ENCODE data around the gene TMEM169. TPM values are rescaled to one million over a fixed set of nuclear protein-coding genes. Genes with fewer than 3 reads are reported as not detected.

TMEM169 gene
- total and polyA plus RNA-seq, 2 donors (not counting 1 experiment from before 2014, with no cell fraction given), result 0.28 to 0.84 TPM

- Mint-ChIP-seq H3K4me3 (no peak overlapping the region), H3K4me1 (peaks cover 8% of the 10 kb centered on the region), H3K27ac (no peak overlapping the region), H3K27me3 (no peaks in the 10 kb centered on the region), H3K9me3 (ENCODE audit: insufficient read depth) (no peaks in the 10 kb centered on the region)
- Histone ChIP-seq H3K9me3 (ENCODE audit: control extremely low read depth in 1 of 3, control insufficient read depth in 2 of 3, insufficient read depth in 1 of 3, low read length in 2 of 3) (no peaks in the 10 kb centered on the region), H3K79me2 (ENCODE audit: control insufficient read depth, insufficient read depth, low read length) (no peaks in the 10 kb centered on the region), H2AFZ (ENCODE audit: insufficient read depth, low read depth, low read length, poor library complexity, severe bottlenecking) (no peak overlapping the region), H3K4me2 (replicated peaks; ENCODE audit: low read depth, low read length, poor library complexity, severe bottlenecking) (no peak overlapping the region), H3K27me3 (replicated peaks in 1 of 4; ENCODE audit: control extremely low read depth in 1 of 4, control insufficient read depth in 3 of 4, insufficient read depth in 4 of 4, low read length in 3 of 4) (no peaks in the 10 kb centered on the region), H3K9ac (ENCODE audit: low read length) (no peak overlapping the region), H3K4me1 (ENCODE audit: control insufficient read depth in 2 of 2, insufficient read depth in 2 of 2, low read length in 2 of 2) (peaks cover 0 to 5% of the 10 kb centered on the region in 2 donors), H3K36me3 (replicated peaks in 1 of 2; ENCODE audit: control extremely low read depth in 1 of 2, control insufficient read depth in 1 of 2, extremely low read depth in 1 of 2, insufficient read depth in 2 of 2, low read length in 1 of 2) (peaks cover 0 to 9% of the 10 kb centered on the region in 2 experiments), H3K27ac (ENCODE audit: low read length in 2 of 2) (no peak overlapping the region), H4K20me1 (ENCODE audit: control insufficient read depth, insufficient read depth, low read length, poor library complexity, severe bottlenecking) (no peaks in the 10 kb centered on the region), H3K4me3 (ENCODE audit: control extremely low read depth in 1 of 5, extremely low read depth in 1 of 5, insufficient read depth in 1 of 5, low read depth in 2 of 5, low read length in 4 of 5) (no peak overlapping the region)
- intact Hi-C loops (cut with micrococcal nuclease), result loop anchor here (1.0 to 10.0 kb wide), 5 partner anchors 21 to 1681 kb away; partner anchors contain the start of gene MREG
- ATAC-seq (ENCODE audit: low read depth) (peak; percentile 85), DNase-seq (peak; percentile 81)
- POLR2A ChIA-PET, result no interaction called here
- WGBS (ENCODE audit: insufficient coverage), result 80% methylated on average over 1 of the region's 1 CpG
- CTCF ChIA-PET, result interaction anchor here (0.6 to 4.3 kb wide), 24 partner anchors 8 to 1679 kb away, joined by 3 to 41 read pairs (median 5); partner anchors contain the start of genes MREG, PECR, TMEM169 and XRCC5
- TF ChIP-seq CTCF (IDR thresholded peaks at IDR 0.05) (peak; percentile 93), EZH2 (IDR thresholded peaks at IDR 0.05; ENCODE audit: borderline replicate concordance, insufficient read depth, low read depth, low read length, poor library complexity, severe bottlenecking) (no peak)
These were observed 47.7 kb upstream of the TMEM169 start for GRCh38 chr2:216034065-216034464.

GRCh38 chr2:216039918-216040317 is 41.8 kb upstream of the TMEM169 start:
- H3K4me2 ChIP-seq (replicated peaks; ENCODE audit: low read depth, low read length, poor library complexity, severe bottlenecking), result no peak overlapping the region
- 67% methylated on average over 1 of the region's 3 CpGs for WGBS (ENCODE audit: insufficient coverage)
- peaks cover 0 to 24% of the 10 kb centered on the region in 2 experiments for H3K36me3 ChIP-seq (replicated peaks in 1 of 2; ENCODE audit: control extremely low read depth in 1 of 2, control insufficient read depth in 1 of 2, extremely low read depth in 1 of 2, insufficient read depth in 2 of 2, low read length in 1 of 2)
- intact Hi-C loops (cut with micrococcal nuclease), result loop anchor here (10.0 kb wide), 1 partner anchor 1675 kb away; no protein-coding TSS in a partner anchor
- no peak overlapping the region for H3K27ac ChIP-seq (ENCODE audit: low read length in 2 of 2)
- H3K4me3 Mint-ChIP-seq, result no peak overlapping the region
- DNase-seq (no peak), ATAC-seq (ENCODE audit: low read depth) (no peak)
- H3K4me1 ChIP-seq (ENCODE audit: control insufficient read depth in 2 of 2, insufficient read depth in 2 of 2, low read length in 2 of 2), result no peaks in the 10 kb centered on the region
- no peaks in the 10 kb centered on the region for H3K4me1 Mint-ChIP-seq
- H3K9me3 ChIP-seq (ENCODE audit: control extremely low read depth in 1 of 3, control insufficient read depth in 2 of 3, insufficient read depth in 1 of 3, low read length in 2 of 3), result no peaks in the 10 kb centered on the region
- H3K4me3 ChIP-seq (ENCODE audit: control extremely low read depth in 1 of 5, extremely low read depth in 1 of 5, insufficient read depth in 1 of 5, low read depth in 2 of 5, low read length in 4 of 5), result no peak overlapping the region
- no peaks in the 10 kb centered on the region for H3K79me2 ChIP-seq (ENCODE audit: control insufficient read depth, insufficient read depth, low read length)
- H3K9ac ChIP-seq (ENCODE audit: low read length), result no peak overlapping the region
- ChIA-PET POLR2A (no interaction called here), CTCF (no interaction called here)
- no peak for TF ChIP-seq CTCF (IDR thresholded peaks at IDR 0.05)
- no peak for TF ChIP-seq EZH2 (IDR thresholded peaks at IDR 0.05; ENCODE audit: borderline replicate concordance, insufficient read depth, low read depth, low read length, poor library complexity, severe bottlenecking)
- no peaks in the 10 kb centered on the region for H3K27me3 ChIP-seq (replicated peaks in 1 of 4; ENCODE audit: control extremely low read depth in 1 of 4, control insufficient read depth in 3 of 4, insufficient read depth in 4 of 4, low read length in 3 of 4)
- H3K27me3 Mint-ChIP-seq, result no peaks in the 10 kb centered on the region
- no peak overlapping the region for H3K27ac Mint-ChIP-seq
- no peak overlapping the region for H2AFZ ChIP-seq (ENCODE audit: insufficient read depth, low read depth, low read length, poor library complexity, severe bottlenecking)
- no peaks in the 10 kb centered on the region for H4K20me1 ChIP-seq (ENCODE audit: control insufficient read depth, insufficient read depth, low read length, poor library complexity, severe bottlenecking)
- H3K9me3 Mint-ChIP-seq (ENCODE audit: insufficient read depth), result no peaks in the 10 kb centered on the region
